Measurements from ENCODE around the gene EPHA7.

GRCh38 chr6:93419304-93420162, at the start of gene EPHA7:
- no peak for TF ChIP-seq POLR2A (IDR thresholded peaks at IDR 0.05; ENCODE audit: low read depth, low read length)
- TF ChIP-seq CTCF (IDR thresholded peaks at IDR 0.05; ENCODE audit: extremely low read depth in 1 of 2, insufficient read depth in 1 of 2, low read depth in 1 of 2, low read length in 2 of 2) = no peak
- no peak for TF ChIP-seq GATA2 (IDR thresholded peaks at IDR 0.05; ENCODE audit: insufficient read depth, insufficient read length, low read depth, low read length)
- no peak for TF ChIP-seq EZH2 (IDR thresholded peaks at IDR 0.05; ENCODE audit: borderline replicate concordance, low read depth, low read length, severe bottlenecking)
- TF ChIP-seq POLR2AphosphoS5 (IDR thresholded peaks at IDR 0.05; ENCODE audit: insufficient read depth, low read depth, low read length) = no peak
- no peak for TF ChIP-seq MYC (IDR thresholded peaks at IDR 0.05; ENCODE audit: low read depth, low read length)
- TF ChIP-seq MAX (IDR thresholded peaks at IDR 0.05; ENCODE audit: insufficient read depth, insufficient read length) = no peak
- TF ChIP-seq JUN (IDR thresholded peaks at IDR 0.05; ENCODE audit: borderline replicate concordance, insufficient read depth, insufficient read length, low read depth) = no peak

All from endothelial cell of umbilical vein (primary cell).